Stimulated activated CD8-positive, alpha-beta memory T cell treated with anti-CD3 and anti-CD28 coated beads, Interleukin-4, amount 100 ng/mL, for 1 hour (primary cell): ENCODE measurements around the gene RBP3.

ENCODE experiments used
- DNase-seq, 2 donors: peaks; one replicate each; pipeline ENCODE4 v3.0.0-alpha.2; 2020; ENCODE audit warnings: low read depth in 2 of 2, low spot score in 1 of 2

The RBP3 gene

GRCh38 chr10:47357131-47357582 lies 9.0 kb downstream of the RBP3 start:
- no peak for DNase-seq

GRCh38 chr10:47357911-47358310 lies 9.7 kb downstream of the RBP3 start:
- no peak for DNase-seq

- DNase-seq = no peak
These were observed 10.3 kb downstream of the RBP3 start for GRCh38 chr10:47358457-47358856.

GRCh38 chr10:47359101-47359500 lies 10.9 kb downstream of the RBP3 start:
- no peak for DNase-seq

GRCh38 chr10:47359626-47360418 lies 11.7 kb downstream of the RBP3 start:
- DNase-seq = no peak

- DNase-seq = no peak
These were observed 12.4 kb downstream of the RBP3 start for GRCh38 chr10:47360419-47361040.

- DNase-seq = no peak
These were observed 13.1 kb downstream of the RBP3 start for GRCh38 chr10:47361293-47361692.

GRCh38 chr10:47362199-47362598 lies 14.0 kb downstream of the RBP3 start:
- no peak for DNase-seq

GRCh38 chr10:47363781-47364180 lies 15.6 kb downstream of the RBP3 start:
- DNase-seq = no peak

GRCh38 chr10:47364366-47364765 lies 16.2 kb downstream of the RBP3 start:
- no peak for DNase-seq

GRCh38 chr10:47364911-47365310 lies 16.7 kb downstream of the RBP3 start:
- DNase-seq = no peak

GRCh38 chr10:47365431-47366180 lies 17.4 kb downstream of the RBP3 start:
- no peak for DNase-seq

- DNase-seq = no peak
These were observed 18.0 kb downstream of the RBP3 start for GRCh38 chr10:47366181-47366631.

GRCh38 chr10:47366731-47367460 lies 18.7 kb downstream of the RBP3 start:
- no peak for DNase-seq

GRCh38 chr10:47367646-47368045 lies 19.5 kb downstream of the RBP3 start:
- DNase-seq = no peak

GRCh38 chr10:47368431-47369180 lies 20.4 kb downstream of the RBP3 start:
- DNase-seq = no peak

- no peak for DNase-seq
These were observed 21.2 kb downstream of the RBP3 start for GRCh38 chr10:47369251-47369894.

GRCh38 chr10:47370015-47370767 lies 22.0 kb downstream of the RBP3 start:
- DNase-seq = no peak

- DNase-seq = no peak
These were observed 22.7 kb downstream of the RBP3 start for GRCh38 chr10:47370878-47371277.
